Right ventricle myocardium superior (tissue), 1 donor: ENCODE measurements around the gene RASGRP3. TPM values are rescaled to one million over a fixed set of nuclear protein-coding genes. Genes with fewer than 3 reads are reported as not detected.
A peak's percentile ranks its signal among the peaks of the same experiment; 100 is the strongest.

ENCODE experiments used
- ATAC-seq: fragments of 200-7000 bp; cut with Tn5 transposase; one replicate; pipeline ENCODE4 v1.9.1; 2020; ENCODE audit warnings: mild to moderate bottlenecking; ENCODE audit not compliant: poor library complexity
- DNase-seq: peaks from one replicate; pipeline ENCODE4 v3.0.0-alpha.2; 2020
- intact Hi-C: fragments of 100-400 bp; cut with DNase I; formaldehyde crosslinking; loops from one replicate; pipeline ENCODE4 v1.11.2; 2022
- total RNA-seq: library from RNA; stranded (reverse); fragmentation: NEBNext Ultra II Directional; extraction: Animal tissue kit (Norgen Biotek cat#: 25700); gene quantifications from one replicate; pipeline ENCODE4 v1.2.1, GENCODE V29; 2021
- donor health status: DM: no; HTN: yes; CAD: no; lungs with severe emphysema.

Gene RASGRP3
- total RNA-seq, 1 donor from 2014 or later, result 53.1 TPM

DNA sequence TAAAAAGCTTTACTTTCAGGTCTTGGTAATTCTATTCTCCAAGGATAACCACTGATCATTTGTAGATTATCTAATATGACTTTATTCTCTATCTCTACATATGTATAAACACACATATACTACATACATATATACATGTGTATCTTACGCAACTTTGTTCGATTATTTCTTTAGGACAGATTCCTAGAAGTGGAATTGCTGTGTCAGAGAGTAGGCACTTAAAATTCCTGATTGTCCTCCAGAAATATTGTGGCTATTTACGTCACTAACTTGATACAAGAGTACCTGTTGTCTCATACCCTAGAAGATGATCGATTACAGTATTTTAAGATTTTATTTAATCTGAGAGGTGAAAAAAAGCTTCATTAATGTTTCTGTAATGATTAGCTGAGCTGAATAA is 64.8 kb downstream of the RASGRP3 start:
- ATAC-seq, result peak; percentile 67
- DNase-seq, result no peak
- intact Hi-C loops, result loop anchor here (5.0 kb wide), 1 partner anchor 64 kb away; the partner anchor contains the start of gene RASGRP3

DNA sequence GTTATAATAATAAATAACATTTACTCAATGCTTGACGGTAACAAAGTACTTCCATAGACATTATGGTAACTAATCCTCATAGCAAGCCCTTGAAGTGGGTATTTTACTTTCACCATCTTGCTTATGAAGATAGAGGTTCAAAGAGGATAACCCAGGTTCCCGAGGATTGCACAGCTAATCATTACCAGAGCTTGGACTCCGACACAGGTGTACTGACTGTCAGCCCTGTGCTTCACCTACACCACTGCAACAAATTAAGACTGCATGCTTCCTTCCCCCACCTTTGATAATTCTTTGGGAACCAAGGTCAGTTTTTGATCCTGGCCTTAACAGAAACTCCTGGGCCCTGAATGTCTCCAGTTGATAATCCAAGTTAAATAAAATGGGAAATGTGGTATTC is 73.8 kb downstream of the RASGRP3 start:
- intact Hi-C loops, result no loop called here
- ATAC-seq (no peak), DNase-seq (no peak)

DNA sequence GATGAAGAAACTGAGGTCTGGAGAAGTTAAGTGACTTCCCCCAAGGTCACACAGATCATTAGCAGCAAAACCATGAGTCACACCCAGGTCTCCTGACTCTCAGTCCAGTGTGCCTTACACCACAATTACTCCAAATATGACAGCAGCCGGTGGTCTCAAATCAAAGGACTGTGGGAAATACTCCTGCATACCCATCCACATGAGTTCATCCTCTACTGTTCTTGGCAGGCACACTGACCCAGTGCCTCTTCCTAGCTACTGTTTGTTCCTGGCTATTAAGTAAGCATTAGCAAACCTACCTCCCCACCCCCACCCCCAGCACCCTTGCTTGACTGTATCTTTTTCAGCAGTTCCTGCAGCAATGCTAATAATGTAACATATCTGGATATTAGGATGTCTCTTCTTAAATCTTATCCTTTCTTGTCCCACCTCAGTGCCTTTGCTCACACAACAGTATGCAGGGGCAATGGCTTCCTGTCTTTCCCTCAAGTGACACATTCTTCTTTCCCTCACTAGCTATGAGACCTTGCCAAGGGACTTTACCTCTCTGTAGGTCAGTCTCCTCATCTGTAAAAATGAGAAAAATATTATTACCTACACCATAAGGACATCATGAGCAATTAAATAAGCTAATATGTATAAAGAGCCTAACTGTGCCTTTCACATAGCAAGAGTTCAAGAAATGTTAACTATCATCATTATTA is 76.5 kb downstream of the RASGRP3 start:
- ATAC-seq (no peak), DNase-seq (no peak)
- intact Hi-C loops, result no loop called here

DNA sequence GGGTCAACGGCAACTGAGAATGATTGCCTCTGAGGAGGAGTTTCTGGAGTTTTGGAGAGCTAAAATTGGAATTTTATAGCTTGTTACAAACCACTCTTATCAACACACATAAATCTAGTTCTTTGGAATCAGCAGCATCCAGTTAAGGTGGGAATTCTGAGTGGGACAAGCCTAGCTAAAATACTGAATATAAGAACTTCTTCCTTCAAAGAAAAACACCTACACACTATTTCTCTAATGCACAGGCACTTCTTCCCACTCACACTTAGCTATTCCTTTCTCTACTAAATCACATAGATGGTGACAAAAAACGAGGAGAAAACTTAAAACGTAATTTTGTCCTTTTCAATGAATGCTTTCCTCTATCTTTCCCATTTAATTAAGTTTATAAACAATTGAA is 79.2 kb downstream of the RASGRP3 start:
- no peak for DNase-seq
- ATAC-seq, result no peak
- intact Hi-C loops, result no loop called here

DNA sequence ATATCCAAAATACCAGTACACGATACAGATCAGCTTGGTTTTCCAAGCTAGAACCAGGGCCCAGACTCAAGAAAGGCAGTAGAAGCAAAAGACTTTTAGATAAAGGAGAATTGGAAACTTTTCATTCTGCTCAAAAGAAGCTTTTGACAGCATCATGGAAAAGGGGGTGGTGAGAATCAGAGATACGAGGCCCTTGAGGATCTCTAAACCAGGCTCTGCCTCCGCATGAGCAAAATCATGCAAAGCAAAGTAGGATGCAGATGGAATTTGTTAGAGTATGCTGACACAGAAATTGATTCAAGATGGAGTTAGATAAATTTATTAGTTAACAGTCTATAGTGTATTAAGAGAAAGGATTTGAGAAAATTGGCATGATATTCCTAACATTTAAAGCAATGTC is 82.9 kb downstream of the RASGRP3 start:
- intact Hi-C loops, result no loop called here
- no peak for ATAC-seq

DNA sequence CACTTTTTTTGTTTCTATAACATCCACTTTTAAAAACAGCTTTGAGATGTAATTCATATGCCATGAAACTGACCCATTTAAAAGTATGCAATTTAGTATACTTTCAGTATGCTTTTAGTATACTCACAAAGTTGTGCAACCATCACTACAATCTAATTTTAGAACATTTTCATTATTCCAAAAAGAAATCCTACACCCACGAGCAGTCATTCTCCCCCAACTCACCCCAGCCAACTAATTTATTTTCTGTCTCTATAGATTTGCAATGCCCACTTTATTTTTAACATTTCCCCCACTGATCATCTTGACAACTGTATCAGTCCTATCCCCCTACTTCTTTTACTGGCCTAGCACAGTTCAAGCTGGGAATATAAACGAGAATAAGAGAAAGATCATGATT is 83.6 kb downstream of the RASGRP3 start:
- ATAC-seq (no peak), DNase-seq (no peak)
- intact Hi-C loops, result no loop called here

More for the DNA sequence above, 82.9 kb downstream of the RASGRP3 start:
- DNase-seq, result no peak

DNA sequence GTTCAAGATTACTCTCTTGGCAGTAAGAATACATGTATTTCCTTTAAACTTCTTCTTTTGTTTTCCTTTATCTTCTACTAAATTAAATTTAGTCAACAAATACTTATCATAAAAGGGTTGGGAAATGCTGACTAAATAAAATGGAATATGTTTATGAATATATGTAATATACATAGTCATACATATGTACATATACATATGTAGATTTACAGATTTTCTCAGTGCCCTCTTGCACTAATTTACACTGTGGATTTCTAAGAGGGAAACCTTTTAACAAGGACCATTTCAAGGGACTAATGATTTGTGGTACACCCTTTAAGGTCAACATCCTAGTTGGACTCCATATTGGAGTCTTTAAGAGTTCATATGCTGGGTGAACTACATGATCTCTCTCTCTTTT is 85.4 kb downstream of the RASGRP3 start:
- ATAC-seq, result no peak
- intact Hi-C loops, result no loop called here
- DNase-seq, result no peak

DNA sequence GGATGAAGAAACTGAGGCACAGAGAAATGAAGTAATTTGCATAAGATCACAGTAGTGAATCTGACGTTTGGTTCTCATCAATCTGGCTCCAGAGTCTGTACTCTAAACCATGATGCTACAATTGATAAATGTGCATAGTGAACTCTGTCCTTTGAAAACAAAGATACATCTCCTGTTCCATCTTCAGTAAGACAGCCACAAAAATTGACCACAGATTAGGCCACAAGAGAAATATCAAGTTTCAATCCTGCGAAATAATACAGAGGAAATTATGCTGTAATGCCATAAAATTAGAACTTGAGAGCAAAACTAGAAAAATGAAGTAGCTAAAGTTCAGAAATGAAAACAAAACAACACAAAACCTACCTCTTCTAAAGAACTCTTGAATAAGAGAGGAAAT is 94.2 kb downstream of the RASGRP3 start:
- ATAC-seq (no peak), DNase-seq (no peak)
- intact Hi-C loops, result no loop called here

DNA sequence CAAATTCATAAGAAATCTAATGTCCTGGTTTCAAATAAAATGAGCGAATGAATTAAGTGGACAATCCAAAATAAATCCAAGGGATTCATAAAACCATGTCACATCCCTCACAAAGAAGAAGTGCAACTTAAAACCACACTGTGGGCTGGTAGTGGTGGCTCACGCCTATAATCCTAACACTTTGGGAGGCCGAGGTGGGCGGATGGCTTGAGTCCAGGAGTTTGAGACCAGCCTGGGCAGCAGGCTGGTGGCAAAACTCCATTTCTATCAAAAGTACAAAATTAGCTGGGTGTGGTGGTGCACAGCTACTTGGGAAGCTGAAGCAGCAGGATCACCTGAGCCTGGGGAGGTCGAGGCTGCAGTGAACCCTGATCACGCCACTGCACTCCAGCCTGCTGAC is 97.2 kb downstream of the RASGRP3 start:
- no peak for ATAC-seq
- intact Hi-C loops, result no loop called here
- DNase-seq, result no peak

DNA sequence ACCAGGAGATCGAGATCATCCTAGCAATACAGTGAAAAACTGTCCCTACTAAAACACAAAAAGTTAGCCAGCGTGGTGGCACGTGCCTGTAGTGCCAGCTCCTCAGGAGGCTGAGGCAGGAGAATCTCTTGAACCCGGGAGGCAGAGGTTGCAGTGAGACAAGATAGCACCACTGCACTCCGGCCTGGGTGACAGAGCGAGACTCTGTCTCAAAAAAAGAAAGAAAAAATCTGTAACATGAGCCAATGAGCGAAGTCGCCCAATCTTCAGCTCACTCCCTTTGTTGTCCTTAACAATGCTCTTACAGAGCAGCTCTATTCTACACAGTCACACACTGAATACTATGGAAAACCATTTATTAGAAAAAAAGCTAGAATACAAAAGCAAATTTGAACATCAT is 100.6 kb downstream of the RASGRP3 start:
- intact Hi-C loops, result no loop called here
- DNase-seq, result no peak
- no peak for ATAC-seq

DNA sequence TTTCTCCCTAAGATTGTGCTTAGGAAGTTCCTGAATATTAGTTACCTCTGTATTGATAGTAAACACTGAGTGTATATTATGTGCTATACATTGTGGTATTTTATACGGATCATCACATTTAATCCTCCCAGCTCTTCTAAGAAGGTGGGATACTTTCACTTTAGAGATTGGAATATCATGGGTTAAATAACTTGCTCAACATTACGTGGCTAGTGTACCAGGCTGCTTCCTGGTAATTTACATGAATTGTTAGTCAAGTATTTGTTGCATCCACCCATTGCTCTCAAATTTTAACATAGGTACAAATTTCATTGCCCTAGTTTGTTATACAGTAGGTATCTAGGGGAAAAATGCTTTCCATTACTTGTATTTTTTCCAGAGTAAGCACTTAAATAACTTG is 101.2 kb downstream of the RASGRP3 start:
- intact Hi-C loops, result no loop called here
- no peak for DNase-seq
- no peak for ATAC-seq

DNA sequence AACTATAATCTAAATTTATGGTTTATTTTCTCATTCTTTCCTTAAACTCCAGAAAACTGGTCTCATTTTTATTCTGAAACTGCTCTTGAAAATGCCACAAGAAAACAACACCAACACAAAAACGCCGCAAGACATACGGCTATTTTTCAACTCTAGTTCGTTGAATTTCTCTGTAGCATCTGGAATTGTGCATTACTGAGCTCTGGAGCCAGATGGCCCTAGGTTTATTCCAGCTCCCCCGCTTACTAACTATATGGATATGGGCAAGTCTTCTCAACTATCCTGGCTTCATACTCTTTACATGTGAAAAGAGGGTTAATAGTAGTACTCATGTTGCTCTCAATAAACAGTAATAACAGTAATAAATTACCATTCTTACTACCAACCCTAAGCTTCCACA is 102.8 kb downstream of the RASGRP3 start:
- DNase-seq, result no peak
- no peak for ATAC-seq
- intact Hi-C loops, result no loop called here

DNA sequence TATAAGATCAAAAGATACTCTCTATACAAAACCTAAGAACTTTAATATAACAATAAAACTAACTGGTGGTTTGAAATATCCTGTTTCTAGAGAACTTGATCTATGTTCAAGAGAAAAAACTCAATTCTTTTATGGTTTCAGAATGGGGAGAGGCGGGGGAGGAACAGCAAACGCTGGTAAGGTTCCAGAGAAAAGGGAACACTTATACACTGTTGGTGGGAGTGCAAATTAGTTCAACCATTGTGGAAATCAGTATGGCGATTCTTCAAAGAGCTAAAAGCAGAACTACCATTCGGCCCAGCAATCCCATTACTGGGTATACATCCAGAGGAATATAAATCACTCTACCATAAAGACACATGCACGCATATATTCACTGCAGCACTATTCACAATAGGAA is 105.4 kb downstream of the RASGRP3 start:
- intact Hi-C loops, result loop anchor here (5.0 kb wide), 1 partner anchor 170 kb away; no protein-coding TSS in a partner anchor
- DNase-seq (no peak), ATAC-seq (no peak)

DNA sequence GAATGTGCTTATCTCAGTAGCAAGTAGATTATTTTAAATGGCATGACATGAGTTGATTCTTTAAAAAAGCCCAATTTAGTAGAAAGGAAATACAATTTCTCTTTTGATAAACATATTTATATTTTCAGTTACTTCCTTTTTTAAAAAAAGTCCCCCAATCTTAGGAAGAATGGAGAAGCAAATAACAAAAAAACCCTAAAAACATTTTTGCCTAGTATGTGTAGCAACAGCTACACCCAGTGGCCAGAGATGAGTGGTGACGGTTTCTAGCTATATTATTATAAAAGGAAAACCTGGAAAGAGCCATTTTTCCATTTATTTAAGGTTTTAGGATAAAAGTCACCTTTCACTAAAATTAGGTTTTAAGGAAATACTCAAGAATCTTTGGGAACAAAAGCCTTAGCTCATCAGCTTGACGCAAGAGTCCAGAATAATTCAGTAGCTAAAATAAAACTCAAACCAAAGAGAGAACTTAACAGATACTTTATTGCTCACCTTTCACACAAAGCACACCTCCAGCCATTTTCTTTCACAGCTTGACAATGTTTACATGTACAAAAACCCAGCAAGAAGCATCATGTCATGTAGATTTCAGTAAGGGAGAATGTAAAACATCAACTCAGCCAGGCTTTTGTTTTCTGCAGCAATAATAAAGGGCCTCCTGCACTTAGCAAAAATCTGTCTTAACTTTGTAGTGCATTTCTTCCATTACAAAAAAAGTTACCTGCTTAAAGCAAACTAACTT is 106.9 kb downstream of the RASGRP3 start:
- DNase-seq (no peak), ATAC-seq (peak; percentile 67)
- intact Hi-C loops, result loop anchor here (5.0 kb wide), 1 partner anchor 171 kb away; no protein-coding TSS in a partner anchor

DNA sequence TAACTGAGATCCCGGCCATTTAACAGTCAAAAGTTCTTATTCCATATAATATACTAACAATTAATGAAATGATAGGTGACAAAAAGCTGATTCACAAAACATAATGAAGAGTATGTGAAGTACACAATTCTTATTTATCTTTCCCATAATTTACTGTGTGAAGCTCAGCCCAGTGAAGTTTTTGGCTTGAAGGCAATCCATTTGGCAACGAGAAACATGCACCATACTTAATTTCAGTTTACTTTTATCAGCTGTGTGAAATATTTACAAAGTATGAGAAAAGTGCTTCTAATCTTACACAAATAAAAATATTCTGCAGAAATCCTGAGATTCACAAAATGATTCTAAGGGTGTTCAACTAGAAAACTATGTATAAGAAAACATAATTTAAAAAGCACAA is 110.3 kb downstream of the RASGRP3 start:
- DNase-seq (no peak), ATAC-seq (no peak)
- intact Hi-C loops, result no loop called here

DNA sequence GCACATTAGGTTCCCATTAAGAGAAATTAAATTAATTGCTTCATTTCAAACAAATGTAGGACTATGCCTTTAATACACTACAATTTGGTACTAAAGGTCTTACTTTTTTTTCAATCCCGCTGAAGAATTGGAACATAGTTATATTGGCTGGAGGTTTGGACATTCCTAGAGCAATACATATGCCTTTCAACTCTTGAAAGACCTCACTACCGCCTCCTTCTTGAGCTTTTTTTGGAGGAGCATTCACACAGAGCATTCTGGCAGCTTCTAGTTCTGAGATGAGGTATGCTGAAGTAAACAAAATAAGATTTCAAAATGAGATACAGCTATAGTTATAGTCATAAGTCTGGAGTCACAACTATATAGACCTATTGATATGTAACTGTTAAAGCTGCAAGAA is 111.8 kb downstream of the RASGRP3 start:
- no peak for ATAC-seq

DNA sequence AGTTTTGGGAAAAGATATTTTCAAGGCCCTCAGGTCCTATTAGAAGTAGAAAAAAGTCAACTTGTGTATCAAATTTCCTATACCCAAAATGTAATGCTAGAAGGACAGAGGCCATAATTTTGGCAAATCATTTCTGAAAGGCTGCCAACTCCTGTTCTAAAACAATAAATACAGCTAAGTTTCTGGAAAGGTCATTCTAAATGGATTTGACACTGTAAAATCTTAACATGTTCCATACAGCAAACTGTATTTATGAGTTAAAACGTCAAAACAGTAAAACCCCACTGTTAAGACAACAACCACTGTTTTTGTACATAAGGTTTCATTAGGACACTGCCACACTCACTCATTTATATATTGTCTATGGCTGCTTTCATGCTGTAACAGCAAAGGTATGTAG is 113.0 kb downstream of the RASGRP3 start:
- DNase-seq (no peak), ATAC-seq (no peak)
- intact Hi-C loops, result no loop called here

More for the DNA sequence above, 111.8 kb downstream of the RASGRP3 start:
- intact Hi-C loops, result no loop called here
- DNase-seq, result no peak

DNA sequence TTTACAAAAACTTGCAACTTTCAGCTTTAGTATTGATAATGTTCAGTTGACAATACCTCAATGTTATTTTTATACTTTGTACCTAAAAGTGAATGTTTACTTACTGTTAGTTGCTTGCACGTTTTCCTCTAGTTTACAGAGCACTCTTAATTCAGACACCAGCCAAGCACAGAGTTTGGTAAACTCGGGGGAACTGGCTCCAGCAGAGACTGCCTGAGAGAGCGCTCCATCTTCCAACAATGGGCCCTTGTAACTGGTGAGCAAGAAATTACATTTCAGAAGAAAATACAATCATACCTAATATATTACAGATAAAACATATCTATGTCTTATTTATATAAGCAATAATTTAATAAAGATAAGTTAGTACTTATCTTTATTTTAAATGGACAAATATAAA is 118.9 kb downstream of the RASGRP3 start:
- DNase-seq (no peak), ATAC-seq (no peak)
- intact Hi-C loops, result no loop called here

DNA sequence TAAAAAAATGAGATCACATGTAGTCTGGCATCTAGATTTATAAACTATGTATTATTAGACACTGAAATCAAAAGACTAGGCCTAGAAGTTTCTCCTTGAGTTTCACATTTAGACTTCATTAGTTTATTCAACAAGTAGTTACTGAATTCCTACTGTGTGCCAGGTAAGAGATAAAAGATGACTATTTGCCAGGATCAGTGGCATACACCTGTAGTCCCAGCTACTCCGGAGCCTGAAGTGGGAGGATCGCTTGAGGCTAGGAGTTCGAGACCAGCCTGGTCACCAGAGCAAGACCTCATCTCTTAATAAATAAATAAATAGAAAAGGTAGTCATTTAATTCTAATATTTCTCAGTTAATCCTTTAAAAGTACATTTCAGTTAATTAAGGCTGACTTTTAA is 120.6 kb downstream of the RASGRP3 start:
- ATAC-seq, result no peak
- intact Hi-C loops, result no loop called here
- no peak for DNase-seq

DNA sequence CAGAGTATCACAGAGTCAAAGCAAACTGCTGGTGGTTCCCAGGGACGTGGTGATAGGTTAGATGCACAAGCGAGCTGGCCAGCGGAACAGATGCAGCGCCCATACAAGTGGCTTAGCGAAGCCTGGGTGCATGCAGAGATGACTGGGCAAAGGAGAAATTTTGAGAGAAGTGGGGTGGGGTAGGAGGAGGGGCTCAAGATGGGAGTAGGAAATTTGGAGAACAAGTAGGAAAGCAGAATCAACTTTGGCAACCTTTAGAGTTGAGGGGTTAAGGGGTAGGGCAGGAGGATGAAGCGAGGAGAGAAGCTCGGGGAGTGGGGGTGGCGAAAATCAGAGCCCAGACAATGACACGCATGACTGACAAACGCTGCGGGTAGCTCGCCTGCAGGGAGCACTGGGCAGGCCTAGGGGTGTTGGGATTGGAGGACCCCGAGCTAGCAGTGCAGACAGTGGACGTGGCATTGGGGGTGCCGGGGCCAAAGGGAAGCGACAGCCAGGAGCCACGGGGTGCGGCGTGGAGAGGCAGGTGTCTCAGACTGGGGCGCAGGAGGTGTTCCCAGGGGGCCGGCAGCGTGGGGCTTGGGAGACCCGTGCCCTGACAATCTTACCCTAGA is 122.2 kb downstream of the RASGRP3 start:
- intact Hi-C loops, result no loop called here
- peak; percentile 42 for ATAC-seq
- DNase-seq, result no peak
